HT-29 (cell line): ENCODE measurements around the gene PABPN1L. TPM values are rescaled to one million over a fixed set of nuclear protein-coding genes. Genes with fewer than 3 reads are reported as not detected.

ENCODE experiments used
- DNase-seq: peaks from one replicate; pipeline ENCODE4 v3.0.0-alpha.2; 2015; ENCODE audit warnings: low spot score
- total RNA-seq: library from RNA; depleted of rRNA; stranded (reverse); fragments of >200 nt; shearing (Covaris generic); gene quantifications from 2 replicates; pipeline ENCODE4 v1.2.3, GENCODE V29; 2014

PABPN1L gene
- total RNA-seq, 1 experiment from 2014 or later: not detected

- no peak for DNase-seq
These were observed 18.3 kb upstream of the PABPN1L start for GRCh38 chr16:88884569-88885271.

GRCh38 chr16:88883946-88884345 lies 17.5 kb upstream of the PABPN1L start:
- no peak for DNase-seq

DNA sequence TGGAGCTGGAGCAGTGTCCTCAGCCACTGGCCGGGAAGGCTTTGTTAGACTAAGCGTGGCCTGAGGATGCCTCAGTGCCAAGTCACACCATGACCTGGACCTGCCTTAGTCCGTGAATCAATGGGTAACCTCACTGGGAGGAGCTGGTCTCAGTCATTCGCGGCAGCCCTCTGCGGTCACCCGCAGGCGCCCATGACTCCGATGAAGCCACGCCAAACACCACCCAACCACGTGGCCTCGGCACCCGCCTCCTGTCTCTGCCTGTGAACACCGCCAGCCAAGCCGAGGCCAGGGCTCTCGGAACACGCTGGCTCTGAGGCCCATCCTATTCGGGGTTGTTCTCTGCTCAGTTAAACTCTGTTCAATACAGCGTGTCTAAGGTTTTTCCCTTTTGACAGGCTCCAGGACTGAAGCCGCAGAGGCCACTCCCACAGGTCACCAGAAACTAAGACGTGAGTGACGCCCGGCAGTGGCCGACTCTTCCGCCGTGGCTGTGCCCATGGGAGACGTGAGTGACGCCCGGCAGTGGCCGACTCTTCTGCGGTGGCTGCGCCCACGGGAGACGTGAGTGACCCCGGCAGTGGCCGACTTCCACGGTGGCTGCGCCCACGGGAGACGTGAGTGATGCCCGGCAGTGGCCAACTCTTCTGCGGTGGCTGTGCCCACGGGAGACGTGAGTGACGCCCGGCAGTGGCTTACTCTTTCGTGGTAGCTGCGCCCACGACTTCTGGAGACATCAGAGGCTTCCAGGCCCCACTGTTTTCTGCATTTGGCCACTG lies 16.8 kb upstream of the PABPN1L start:
- no peak for DNase-seq

DNA sequence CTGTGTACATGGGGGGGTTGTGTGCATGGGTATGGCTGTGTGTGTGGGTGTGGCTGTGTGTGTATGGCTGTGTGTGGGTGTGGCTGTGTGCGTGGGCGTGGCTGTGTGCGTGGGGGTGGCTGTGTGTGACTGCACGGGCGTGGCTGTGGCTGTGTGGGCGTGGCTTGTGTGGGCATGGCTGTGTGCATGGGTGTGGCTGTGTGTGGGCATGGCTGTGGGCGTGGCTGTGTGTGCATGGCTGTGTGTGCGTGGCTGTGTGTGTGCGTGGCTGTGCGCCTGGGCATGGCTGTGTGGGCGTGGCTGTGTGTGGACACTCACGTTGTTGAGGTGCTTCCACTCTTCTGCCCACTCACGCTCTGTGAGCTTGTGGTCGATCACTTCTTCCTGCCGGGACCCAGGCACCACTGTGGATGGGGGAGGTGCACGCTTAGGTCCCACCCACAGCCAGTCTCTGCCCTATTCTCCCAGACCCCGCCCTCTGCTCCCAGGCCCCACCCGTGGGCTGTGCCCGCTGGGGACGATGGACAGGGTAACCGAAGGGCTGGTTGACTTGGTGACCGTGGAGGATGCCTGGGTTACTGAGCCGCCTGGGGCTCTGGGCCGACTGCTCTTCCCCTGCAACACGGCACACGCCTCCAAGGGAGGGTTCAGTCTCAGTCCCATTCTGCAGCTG lies 16.0 kb upstream of the PABPN1L start:
- DNase-seq: no peak

DNA sequence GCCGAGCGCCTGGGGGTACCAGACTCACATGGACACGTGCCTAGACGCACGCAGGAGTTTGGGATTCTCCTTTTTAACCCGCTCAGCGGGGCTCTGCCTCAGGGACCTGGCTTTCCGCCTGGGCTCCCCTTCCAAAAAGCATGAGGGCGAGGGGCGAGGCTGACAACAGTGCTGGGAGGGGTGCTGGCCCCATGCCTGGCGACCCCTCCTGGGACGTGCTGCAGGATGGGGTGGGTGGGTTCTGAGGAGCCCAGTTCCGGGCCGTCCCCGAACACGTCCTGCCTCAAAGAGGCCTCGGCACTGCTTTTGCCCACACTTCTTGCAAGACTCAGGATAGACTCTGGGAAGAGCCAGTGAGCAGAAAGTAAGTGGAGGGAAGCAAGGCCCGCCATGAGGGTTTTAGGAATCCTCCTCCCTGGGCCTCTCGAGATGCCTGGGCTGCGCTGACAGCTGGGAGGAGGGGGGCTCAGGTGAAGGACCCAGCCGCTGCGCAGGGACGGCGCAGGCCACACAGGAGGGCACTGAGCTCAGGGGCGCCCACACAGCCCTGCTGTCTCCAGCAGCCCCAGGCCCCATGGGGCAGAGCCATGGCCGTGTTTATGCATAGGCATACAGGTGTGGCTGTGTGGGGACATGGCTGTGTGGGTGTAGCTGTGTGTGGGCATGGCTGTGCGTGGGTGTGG lies 15.4 kb upstream of the PABPN1L start:
- no peak for DNase-seq

GRCh38 chr16:88881007-88881615 lies 14.7 kb upstream of the PABPN1L start:
- DNase-seq: no peak

- DNase-seq: no peak
These were observed 14.0 kb upstream of the PABPN1L start for GRCh38 chr16:88880226-88881006.

DNA sequence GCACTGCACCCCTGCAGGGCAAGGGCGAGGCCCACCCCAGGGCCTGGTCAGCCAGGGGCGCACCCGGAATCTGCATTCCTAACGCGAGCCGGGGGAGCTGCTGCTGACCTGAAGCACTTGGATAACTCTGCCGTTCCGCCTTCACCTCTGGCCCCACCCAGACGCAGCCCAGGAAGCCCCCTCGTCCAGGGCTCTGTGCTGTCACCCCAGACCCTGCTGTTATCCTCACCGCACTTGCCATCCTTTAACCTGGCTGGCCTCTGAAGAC lies 13.3 kb upstream of the PABPN1L start:
- no peak for DNase-seq

DNA sequence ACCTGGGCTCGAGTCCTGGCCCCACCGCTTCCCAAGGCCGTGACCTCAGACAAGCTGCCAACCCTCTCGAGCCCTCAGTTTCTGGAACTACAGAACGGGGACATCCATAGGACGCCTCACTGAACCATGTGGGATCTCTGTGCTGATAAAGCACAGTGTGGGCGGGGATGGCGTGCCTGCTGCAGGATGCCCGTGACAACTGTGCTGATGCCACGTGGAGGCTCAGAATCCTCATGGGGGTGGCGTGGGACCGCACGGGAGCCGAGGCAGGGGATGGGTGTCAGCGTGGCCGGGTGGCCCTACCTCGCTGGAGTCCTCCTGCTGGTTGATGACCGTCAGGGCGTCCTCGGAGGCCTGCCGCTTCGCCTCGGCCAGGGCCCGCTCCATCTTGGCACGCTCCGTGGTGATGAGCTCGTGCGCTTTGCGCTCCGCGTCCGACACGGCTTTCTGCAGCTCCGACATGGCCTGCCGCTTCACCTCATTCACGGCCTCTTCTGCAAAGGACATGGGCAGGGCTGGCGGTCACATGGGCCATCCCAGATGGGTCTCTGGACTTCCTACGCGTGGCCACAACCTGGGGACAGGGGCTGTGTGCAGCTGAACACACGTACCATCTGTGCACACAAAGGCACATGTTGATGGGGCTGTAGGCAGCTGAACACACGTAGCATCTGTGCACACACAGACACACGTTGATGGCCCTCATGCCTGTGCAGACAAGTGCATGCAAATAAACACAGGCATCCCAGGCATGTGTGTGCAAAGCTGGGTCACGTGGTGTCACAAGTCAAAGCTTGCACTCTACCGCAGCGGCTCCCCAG lies 12.7 kb upstream of the PABPN1L start:
- DNase-seq: no peak

- no peak for DNase-seq
These were observed 11.9 kb upstream of the PABPN1L start for GRCh38 chr16:88878356-88878755.

DNA sequence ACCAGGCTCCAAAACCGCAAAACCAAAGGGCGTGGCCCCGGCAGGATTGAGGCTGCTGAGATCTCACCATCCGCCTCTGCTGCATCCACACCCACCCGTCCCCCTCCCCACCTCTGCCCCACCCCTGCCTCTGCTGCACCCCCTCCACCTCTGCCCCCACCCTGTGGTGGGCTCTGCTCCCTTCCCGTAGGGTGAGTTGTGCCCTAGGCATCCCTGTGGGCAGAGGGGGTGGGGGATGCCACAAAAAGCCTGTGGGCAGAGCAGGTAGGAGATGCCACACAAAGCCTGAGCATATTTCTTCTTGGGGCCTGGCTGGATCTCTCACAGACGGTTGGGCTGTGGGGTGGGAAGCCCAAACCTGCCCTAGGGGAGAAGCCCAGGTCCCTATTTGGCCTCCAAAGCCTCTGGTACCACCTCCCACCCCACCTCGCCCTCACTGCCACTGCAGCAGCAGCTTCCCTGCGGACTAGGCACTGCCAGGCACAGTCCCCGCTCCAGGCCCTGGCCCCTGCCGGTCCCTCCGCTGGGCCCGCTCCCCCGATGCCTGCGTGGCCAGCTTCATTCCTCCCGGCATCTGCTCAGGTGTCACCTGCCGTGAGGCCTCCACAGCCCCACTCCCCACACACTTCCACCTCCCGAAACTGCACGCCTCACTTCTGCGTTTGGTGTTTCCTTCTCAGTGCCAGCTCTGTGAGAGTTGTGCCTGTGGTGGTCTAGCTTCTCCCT lies 11.3 kb upstream of the PABPN1L start:
- no peak for DNase-seq

GRCh38 chr16:88876942-88877526 lies 10.6 kb upstream of the PABPN1L start:
- DNase-seq: no peak

GRCh38 chr16:88875703-88876234 lies 9.3 kb upstream of the PABPN1L start:
- no peak for DNase-seq

DNA sequence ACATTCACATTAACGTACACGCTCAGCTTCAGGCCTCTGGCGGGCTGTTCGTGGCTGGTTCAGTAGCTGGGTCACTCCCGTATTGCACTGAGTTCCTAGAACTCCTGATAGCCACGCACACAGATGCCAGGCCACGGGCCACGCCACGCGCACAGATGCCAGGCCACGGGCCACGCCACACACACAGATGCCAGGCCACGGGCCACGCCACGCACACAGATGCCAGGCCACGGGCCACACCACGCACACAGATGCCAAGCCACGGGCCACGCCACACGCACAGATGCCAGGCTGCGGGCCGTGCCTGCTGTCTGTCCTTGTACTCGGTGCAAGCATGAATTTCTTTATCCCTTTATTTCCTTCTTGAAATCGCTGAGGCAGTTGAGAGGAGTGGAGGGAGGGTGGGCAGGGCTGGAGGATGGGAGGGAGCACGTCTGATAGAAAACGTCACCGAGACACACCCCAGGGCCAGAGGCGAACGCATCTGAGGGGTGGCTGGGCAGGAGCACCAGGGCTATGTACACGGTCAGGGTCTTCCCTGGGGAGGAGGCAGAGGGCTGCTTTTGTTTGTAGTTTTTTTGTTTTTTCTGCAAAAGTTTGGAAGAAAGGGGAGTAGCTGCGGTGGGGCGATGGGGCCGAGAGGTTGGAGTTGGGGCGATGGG lies 8.6 kb upstream of the PABPN1L start:
- no peak for DNase-seq

DNA sequence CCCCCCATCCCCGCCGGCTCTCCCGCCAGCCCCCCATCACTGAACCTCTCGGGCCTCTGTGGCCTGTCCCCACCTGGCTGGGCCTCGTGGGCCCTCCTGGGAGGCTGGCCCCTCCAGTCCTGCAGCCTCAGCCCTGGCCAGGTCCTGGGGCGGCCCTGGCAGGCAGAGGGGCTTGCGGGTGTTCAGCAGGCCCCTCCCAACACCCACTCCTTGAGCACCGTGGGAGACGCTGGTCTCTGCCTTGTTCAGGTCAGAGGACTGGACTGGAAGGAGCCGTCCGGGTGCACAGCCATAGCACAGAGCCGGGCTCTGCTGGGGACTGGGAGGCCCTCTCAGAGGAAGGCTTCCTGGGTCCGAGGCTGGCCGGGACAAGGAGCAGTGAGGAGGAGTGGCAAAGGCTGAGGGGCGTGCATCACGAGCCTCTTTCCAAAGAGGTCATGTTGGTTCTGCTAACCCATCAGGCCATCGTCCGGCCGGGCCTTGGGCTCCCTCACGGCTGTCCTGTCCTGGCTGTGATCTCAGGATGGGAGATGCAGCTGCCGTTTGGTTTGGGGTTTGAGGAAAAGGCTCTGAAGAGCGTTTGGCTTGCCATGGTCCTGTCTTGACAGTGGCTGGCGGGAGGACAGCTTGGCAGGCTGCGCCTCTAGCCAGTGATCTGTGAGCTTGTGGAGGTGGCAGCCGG lies 6.3 kb upstream of the PABPN1L start:
- DNase-seq: no peak

DNA sequence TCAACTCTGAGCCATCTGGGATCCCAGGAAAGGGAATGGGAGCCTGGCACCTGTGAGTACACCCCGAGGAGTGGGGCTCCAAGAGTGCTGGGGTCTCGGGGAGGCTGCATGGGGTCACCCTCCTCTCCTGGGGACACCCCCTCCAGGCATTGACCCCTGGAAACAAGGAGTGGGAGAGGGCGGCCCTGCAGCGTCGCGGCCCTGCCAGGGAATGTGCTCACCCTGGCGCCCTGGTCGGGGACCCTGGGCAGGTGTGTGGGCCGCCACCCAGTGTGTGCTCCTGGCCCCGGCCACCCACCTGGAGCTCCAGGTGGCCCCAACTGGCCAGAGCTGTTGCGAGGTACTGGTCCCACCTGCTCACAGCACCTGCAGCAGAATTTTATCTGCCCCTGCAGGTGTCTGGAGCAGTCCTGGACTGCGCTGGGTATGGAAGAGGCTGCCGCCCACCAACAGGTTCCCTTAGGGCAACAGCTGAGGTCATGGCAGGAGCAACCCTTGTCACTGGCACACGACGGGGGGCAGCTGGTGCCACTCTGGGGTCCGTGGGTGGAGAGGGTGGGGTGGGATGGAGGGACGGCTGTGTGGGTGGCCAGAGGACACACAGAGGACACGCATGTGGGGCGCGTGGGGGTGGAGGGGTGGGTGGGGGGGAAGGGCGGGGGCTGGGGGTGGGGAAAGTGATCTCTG lies 5.4 kb upstream of the PABPN1L start:
- no peak for DNase-seq

GRCh38 chr16:88871349-88871702 lies 4.9 kb upstream of the PABPN1L start:
- DNase-seq: no peak
